ENCODE results near the gene FAM170B.

Gene FAM170B

DNA sequence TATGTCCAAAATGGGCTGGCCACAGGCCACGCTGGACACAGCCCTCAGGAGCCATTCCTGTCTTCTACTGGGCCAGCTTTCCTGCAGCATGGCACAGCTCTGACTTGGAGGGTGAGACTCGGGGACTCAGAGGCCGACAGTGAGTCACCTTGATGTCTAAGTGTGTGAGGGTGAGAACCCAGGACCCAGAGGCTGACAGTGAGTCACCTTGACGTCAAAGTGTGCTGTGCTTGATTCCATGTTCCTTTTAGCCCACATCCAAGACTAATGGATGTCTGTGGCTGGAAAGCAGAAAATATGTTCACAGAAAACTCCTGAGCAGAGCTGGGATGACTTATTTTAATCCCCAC is 6.0 kb upstream of the FAM170B start:
- H3K36me3 ChIP-seq: no peaks in the 10 kb centered on the region
- no peaks in the 10 kb centered on the region for H3K4me1 ChIP-seq (ENCODE audit: control insufficient read depth in 1 of 2, insufficient read depth in 1 of 2, low read depth in 1 of 2, low read length in 1 of 2)
- no peaks in the 10 kb centered on the region for H3K27me3 ChIP-seq
- H3K9me3 ChIP-seq: no peaks in the 10 kb centered on the region
- no peak overlapping the region for H3K27ac ChIP-seq
- TF ChIP-seq, protein P1, sequence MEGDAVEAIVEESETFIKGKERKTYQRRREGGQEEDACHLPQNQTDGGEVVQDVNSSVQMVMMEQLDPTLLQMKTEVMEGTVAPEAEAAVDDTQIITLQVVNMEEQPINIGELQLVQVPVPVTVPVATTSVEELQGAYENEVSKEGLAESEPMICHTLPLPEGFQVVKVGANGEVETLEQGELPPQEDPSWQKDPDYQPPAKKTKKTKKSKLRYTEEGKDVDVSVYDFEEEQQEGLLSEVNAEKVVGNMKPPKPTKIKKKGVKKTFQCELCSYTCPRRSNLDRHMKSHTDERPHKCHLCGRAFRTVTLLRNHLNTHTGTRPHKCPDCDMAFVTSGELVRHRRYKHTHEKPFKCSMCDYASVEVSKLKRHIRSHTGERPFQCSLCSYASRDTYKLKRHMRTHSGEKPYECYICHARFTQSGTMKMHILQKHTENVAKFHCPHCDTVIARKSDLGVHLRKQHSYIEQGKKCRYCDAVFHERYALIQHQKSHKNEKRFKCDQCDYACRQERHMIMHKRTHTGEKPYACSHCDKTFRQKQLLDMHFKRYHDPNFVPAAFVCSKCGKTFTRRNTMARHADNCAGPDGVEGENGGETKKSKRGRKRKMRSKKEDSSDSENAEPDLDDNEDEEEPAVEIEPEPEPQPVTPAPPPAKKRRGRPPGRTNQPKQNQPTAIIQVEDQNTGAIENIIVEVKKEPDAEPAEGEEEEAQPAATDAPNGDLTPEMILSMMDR (IDR thresholded peaks at IDR 0.05): no peak
- H3K4me3 ChIP-seq (ENCODE audit: low read depth in 1 of 2, low read length in 1 of 2): no peak overlapping the region

DNA sequence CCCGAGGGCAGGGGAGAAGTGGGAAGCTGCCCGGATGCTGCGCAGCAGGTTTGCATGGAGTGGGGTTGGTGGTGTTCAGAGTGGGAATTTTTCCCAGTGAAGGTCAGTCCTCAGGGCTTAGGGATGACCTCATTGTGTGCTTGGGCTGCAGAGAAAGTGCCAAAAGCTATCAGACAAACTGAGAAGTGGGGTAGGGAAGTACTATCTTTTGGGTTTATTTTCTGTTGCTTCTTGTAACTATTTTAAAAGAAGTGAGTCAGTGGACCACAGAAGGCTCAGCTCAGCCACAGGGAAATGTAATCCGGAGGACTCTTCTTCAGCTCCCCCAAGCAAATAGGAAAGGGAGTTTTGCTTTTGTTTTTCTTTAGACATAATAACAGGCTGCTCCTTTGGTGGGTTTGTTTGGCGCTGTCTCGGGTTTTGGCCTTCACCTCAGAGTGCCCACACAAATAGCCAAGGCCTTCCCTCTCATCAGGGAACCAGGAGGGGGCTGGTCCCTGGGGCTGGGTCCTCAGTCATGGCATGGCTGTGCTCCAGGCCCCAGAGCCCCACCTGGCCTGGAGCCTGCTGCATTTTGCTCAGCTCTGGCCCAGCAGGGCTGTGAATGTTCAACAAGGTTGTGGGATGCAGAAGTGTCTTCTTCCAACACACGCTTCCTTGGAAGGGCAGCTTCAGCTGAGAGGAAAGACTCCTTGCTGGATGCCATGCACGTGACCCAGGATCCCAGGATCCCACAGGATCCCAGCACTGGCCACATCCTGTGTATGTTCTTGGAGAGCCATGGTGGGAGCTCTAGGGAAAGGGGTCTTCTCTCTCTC is 5.4 kb upstream of the FAM170B start:
- Histone ChIP-seq H3K27ac (no peak overlapping the region), H3K4me3 (ENCODE audit: low read depth in 1 of 2, low read length in 1 of 2) (no peak overlapping the region), H3K36me3 (no peaks in the 10 kb centered on the region), H3K27me3 (no peaks in the 10 kb centered on the region), H3K4me1 (ENCODE audit: control insufficient read depth in 1 of 2, insufficient read depth in 1 of 2, low read depth in 1 of 2, low read length in 1 of 2) (peaks cover 4% of the 10 kb centered on the region in 2 experiments), H3K9me3 (no peaks in the 10 kb centered on the region)
- TF ChIP-seq, protein P1 (IDR thresholded peaks at IDR 0.05): no peak

DNA sequence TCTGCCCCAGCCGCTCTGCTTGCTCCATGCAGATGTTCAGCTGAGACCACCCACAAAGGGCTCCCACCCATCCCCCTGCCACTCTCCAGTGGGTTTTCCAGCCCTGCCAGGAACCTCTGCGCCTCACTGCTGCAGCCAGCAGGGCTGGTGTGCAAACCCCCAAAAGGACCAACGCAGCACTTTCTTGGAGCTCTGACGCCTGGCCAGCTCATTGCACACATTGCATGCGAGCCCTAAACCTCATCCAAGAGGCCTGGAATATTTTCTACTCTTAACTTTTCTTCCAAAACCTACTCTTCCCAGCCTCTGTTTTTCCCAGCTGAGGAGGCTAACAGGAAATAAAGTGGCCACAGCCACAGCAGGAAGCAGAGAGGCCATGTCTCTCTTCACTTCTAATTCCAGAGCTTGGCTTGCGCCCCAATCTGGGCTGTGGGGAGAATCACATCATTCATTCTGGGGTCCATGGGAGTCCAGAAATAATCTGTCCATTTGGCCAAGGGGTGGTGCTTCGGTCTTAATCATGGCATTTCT is 4.6 kb upstream of the FAM170B start:
- H3K27ac ChIP-seq: no peak overlapping the region
- H3K4me3 ChIP-seq (ENCODE audit: low read depth in 1 of 2, low read length in 1 of 2): no peak overlapping the region
- no peaks in the 10 kb centered on the region for H3K27me3 ChIP-seq
- H3K4me1 ChIP-seq (ENCODE audit: control insufficient read depth in 1 of 2, insufficient read depth in 1 of 2, low read depth in 1 of 2, low read length in 1 of 2): peaks cover 5 to 7% of the 10 kb centered on the region in 2 experiments
- H3K36me3 ChIP-seq: no peaks in the 10 kb centered on the region
- TF ChIP-seq, protein P1 (IDR thresholded peaks at IDR 0.05): no peak
- H3K9me3 ChIP-seq: no peaks in the 10 kb centered on the region

DNA sequence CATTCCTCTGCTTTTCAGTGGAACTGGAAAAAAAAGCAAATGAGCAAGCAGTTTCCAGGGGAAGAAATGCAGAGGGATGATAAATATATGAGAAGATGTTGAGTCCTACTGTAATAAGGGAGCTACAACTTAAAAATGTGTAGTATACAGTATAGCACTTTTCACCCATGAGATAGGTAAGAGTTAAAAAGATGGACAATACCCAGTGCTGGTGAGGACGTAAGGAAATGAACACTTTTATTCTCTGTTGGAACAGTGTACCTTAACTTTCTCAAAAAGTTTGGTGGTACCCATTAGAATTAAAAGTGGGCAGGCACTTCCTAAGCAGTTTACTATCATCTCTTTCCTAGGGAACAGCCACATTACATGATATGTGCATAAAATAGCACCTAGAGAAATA is 2.7 kb upstream of the FAM170B start:
- Histone ChIP-seq H3K4me1 (ENCODE audit: control insufficient read depth in 1 of 2, insufficient read depth in 1 of 2, low read depth in 1 of 2, low read length in 1 of 2) (peaks cover 5 to 7% of the 10 kb centered on the region in 2 experiments), H3K9me3 (no peaks in the 10 kb centered on the region), H3K27ac (no peak overlapping the region), H3K4me3 (ENCODE audit: low read depth in 1 of 2, low read length in 1 of 2) (no peak overlapping the region), H3K36me3 (no peaks in the 10 kb centered on the region), H3K27me3 (no peaks in the 10 kb centered on the region)
- TF ChIP-seq, protein P1 (IDR thresholded peaks at IDR 0.05): no peak

DNA sequence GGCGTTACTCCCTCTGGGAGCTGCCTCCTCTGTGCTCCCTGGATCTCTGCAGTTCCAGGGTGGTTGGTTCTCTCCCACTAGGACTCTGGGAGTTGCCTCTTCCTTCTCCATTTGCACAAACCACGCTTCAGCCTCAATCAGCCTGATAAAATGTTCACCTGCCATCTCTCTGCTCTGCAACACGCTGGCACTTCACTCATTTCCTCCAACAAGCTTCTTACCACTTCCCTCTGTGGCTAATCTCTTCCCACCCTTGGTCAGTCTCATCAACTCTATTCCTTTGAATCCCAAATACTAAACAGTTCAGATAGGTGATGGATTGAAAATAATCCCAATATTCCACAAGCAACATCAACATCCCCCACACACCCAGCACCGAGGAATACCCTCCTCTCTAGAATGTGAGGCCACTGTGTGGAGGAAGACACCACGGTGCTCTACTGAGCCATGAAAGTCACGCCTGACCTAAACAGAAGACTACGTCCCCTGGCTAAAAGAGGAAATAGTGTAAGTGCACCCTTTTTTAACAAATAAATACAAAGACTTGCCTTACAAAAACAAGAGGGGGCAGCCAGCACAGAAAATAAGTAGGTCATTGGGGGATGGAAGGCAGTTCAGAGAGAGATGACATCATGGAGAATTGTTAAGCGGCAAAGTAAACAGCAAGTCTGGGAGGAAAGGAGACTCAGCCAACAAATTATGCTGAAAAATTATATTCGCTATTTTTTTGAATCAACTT is 1.9 kb upstream of the FAM170B start:
- no peaks in the 10 kb centered on the region for H3K9me3 ChIP-seq
- H3K27ac ChIP-seq: peak overlapping the region; percentile 27
- TF ChIP-seq, protein P1 (IDR thresholded peaks at IDR 0.05): no peak
- no peak overlapping the region for H3K4me3 ChIP-seq (ENCODE audit: low read depth in 1 of 2, low read length in 1 of 2)
- no peaks in the 10 kb centered on the region for H3K36me3 ChIP-seq
- peaks cover 5 to 7% of the 10 kb centered on the region in 2 experiments for H3K4me1 ChIP-seq (ENCODE audit: control insufficient read depth in 1 of 2, insufficient read depth in 1 of 2, low read depth in 1 of 2, low read length in 1 of 2)
- no peaks in the 10 kb centered on the region for H3K27me3 ChIP-seq

Data from neutrophil (primary cell).